Activated CD8-positive, alpha-beta T cell treated with anti-CD3 and anti-CD28 coated beads for 36 hours (primary cell): ENCODE measurements around the gene GRAMD4. TPM values are rescaled to one million over a fixed set of nuclear protein-coding genes. Genes with fewer than 3 reads are reported as not detected.

Experiments
- ATAC-seq: fragments of 200-7000 bp; cut with Tn5 transposase; one replicate; pipeline ENCODE4 v1.10.0; 2021; ENCODE audit warnings: mild to moderate bottlenecking, moderate library complexity
- CTCF ChIA-PET: fragments of 350-600 bp; sonication (Branson Sonifier 250); formaldehyde crosslinking; loops from one replicate; lab custom pipeline; 2021; ENCODE audit warnings: antibody characterized with exemption; lab: Charles Lee
- POLR2A ChIA-PET: fragments of 350-600 bp; sonication (Branson Sonifier 250); formaldehyde crosslinking; loops from one replicate; lab custom pipeline; 2021; ENCODE audit warnings: antibody characterized with exemption; lab: Charles Lee
- DNase-seq: peaks from one replicate; pipeline ENCODE4 v3.0.0-alpha.2; 2020
- H3K27ac Mint-ChIP-seq: one replicate; pipeline ENCODE4 v1.8.0; 2021; ENCODE audit warnings: mild to moderate bottlenecking, mixed read lengths
- H3K27me3 Mint-ChIP-seq: one replicate; pipeline ENCODE4 v1.8.0; 2021; ENCODE audit warnings: mixed read lengths
- H3K36me3 Mint-ChIP-seq: one replicate; pipeline ENCODE4 v1.8.0; 2021; ENCODE audit warnings: low read depth, mixed read lengths
- H3K4me1 Mint-ChIP-seq: one replicate; pipeline ENCODE4 v1.8.0; 2021; ENCODE audit warnings: low read depth, mixed read lengths
- H3K4me3 Mint-ChIP-seq: one replicate; pipeline ENCODE4 v1.8.0; 2021; ENCODE audit warnings: mild to moderate bottlenecking, moderate library complexity, mixed read lengths
- H3K9me3 Mint-ChIP-seq: one replicate; pipeline ENCODE4 v1.8.0; 2021; ENCODE audit warnings: mixed read lengths
- CTCF ChIP-seq: fragments of 200-600 bp; IDR thresholded peaks from one replicate; pipeline ENCODE4 v1.8.0; 2022; ENCODE audit warnings: antibody characterized with exemption, mild to moderate bottlenecking
- intact Hi-C: fragments of 100-400 bp; cut with micrococcal nuclease; formaldehyde crosslinking; loops from one replicate; pipeline ENCODE4 v1.10.0; 2022
- total RNA-seq, 2 experiments: library from RNA; stranded (reverse); gene quantifications; one replicate each; pipeline ENCODE4 v1.2.3, GENCODE V29; 2021

The GRAMD4 gene
- total RNA-seq, 2 experiments from 2014 or later: 26.9 to 28.1 TPM

GRCh38 chr22:46682011-46682731, 62.0 kb downstream of the GRAMD4 start:
- intact Hi-C loops: no loop called here

GRCh38 chr22:46684706-46685105, 64.5 kb downstream of the GRAMD4 start:
- Mint-ChIP-seq H3K36me3 (peaks cover 14% of the 10 kb centered on the region), H3K9me3 (no peaks in the 10 kb centered on the region), H3K4me1 (peaks cover 22% of the 10 kb centered on the region), H3K4me3 (no peak overlapping the region), H3K27ac (no peak overlapping the region), H3K27me3 (no peaks in the 10 kb centered on the region)
- ATAC-seq: no peak
- no peak for TF ChIP-seq CTCF
- intact Hi-C loops: no loop called here
- no peak for DNase-seq
- ChIA-PET POLR2A (interaction anchor here (0.6 kb wide), 1 partner anchor 315 kb away, joined by 3 read pairs; no protein-coding TSS in a partner anchor), CTCF (no interaction called here)

More at GRCh38 chr22:46682011-46682731, 62.0 kb downstream of the GRAMD4 start:
- Mint-ChIP-seq H3K36me3 (peaks cover 11% of the 10 kb centered on the region), H3K4me1 (peaks cover 27% of the 10 kb centered on the region), H3K4me3 (no peak overlapping the region), H3K9me3 (no peaks in the 10 kb centered on the region), H3K27me3 (no peaks in the 10 kb centered on the region), H3K27ac (no peak overlapping the region)
- TF ChIP-seq CTCF: no peak
- ChIA-PET CTCF (interaction anchor here (0.9 to 2.7 kb wide), 5 partner anchors 10 to 119 kb away, joined by 3 to 12 read pairs (median 5); no protein-coding TSS in a partner anchor), POLR2A (interaction anchor here (0.5 to 1.0 kb wide), 4 partner anchors 8 to 1925 kb away, joined by 3 to 4 read pairs (median 3); no protein-coding TSS in a partner anchor)
- no peak for ATAC-seq
- no peak for DNase-seq

GRCh38 chr22:46686221-46687047, 66.2 kb downstream of the GRAMD4 start:
- no peaks in the 10 kb centered on the region for H3K27me3 Mint-ChIP-seq
- H3K4me3 Mint-ChIP-seq: no peak overlapping the region
- POLR2A ChIA-PET: interaction anchor here (1.3 kb wide), 1 partner anchor 9 kb away, joined by 3 read pairs; no protein-coding TSS in a partner anchor
- CTCF ChIA-PET: interaction anchor here (0.6 to 1.0 kb wide), 2 partner anchors 87 to 123 kb away, joined by 3 read pairs; no protein-coding TSS in a partner anchor
- no peak overlapping the region for H3K27ac Mint-ChIP-seq
- no peak for ATAC-seq
- H3K4me1 Mint-ChIP-seq: peaks cover 22% of the 10 kb centered on the region
- H3K9me3 Mint-ChIP-seq: no peaks in the 10 kb centered on the region
- no peak for TF ChIP-seq CTCF
- peaks cover 20% of the 10 kb centered on the region for H3K36me3 Mint-ChIP-seq
- intact Hi-C loops: no loop called here
- DNase-seq: no peak

GRCh38 chr22:46687048-46687444, 66.9 kb downstream of the GRAMD4 start:
- no peak overlapping the region for H3K27ac Mint-ChIP-seq
- no peaks in the 10 kb centered on the region for H3K27me3 Mint-ChIP-seq
- no peak for TF ChIP-seq CTCF
- no peak overlapping the region for H3K4me3 Mint-ChIP-seq
- POLR2A ChIA-PET: interaction anchor here (1.1 kb wide), 1 partner anchor 123 kb away, joined by 3 read pairs; no protein-coding TSS in a partner anchor
- peaks cover 22% of the 10 kb centered on the region for H3K4me1 Mint-ChIP-seq
- ATAC-seq (no peak), DNase-seq (no peak)
- H3K36me3 Mint-ChIP-seq: peaks cover 22% of the 10 kb centered on the region
- intact Hi-C loops: no loop called here
- CTCF ChIA-PET: interaction anchor here (0.6 to 1.0 kb wide), 2 partner anchors 88 to 124 kb away, joined by 3 read pairs; no protein-coding TSS in a partner anchor
- H3K9me3 Mint-ChIP-seq: no peaks in the 10 kb centered on the region
